PC-3 (cell line): ENCODE data around the gene HOXA2. TPM values are rescaled to one million over a fixed set of nuclear protein-coding genes. Genes with fewer than 3 reads are reported as not detected.

ENCODE experiments used
- ATAC-seq: fragments of 200-7000 bp; cut with Tn5 transposase; 2 replicates; pipeline ENCODE4 v1.9.1; 2020; ENCODE audit warnings: mild to moderate bottlenecking, moderate library complexity
- BruUV-seq: library from RNA; stranded (reverse); fragments of 400-500 nt; replicated peaks from 2 replicates; lab custom pipeline; 2021; lab: Mats Ljungman, UMichigan
- CTCF ChIA-PET: fragments of 300-600 bp; sonication (Branson Sonifier 250); formaldehyde crosslinking; loops from one replicate; lab custom pipeline; 2022; ENCODE audit warnings: antibody characterized with exemption; lab: Charles Lee
- POLR2A ChIA-PET: fragments of 300-600 bp; sonication (Branson Sonifier 250); formaldehyde crosslinking; loops from one replicate; lab custom pipeline; 2022; ENCODE audit warnings: antibody characterized with exemption; ENCODE audit not compliant: unreplicated experiment; lab: Charles Lee
- DNase-seq: peaks from one replicate; pipeline ENCODE4 v3.0.0-alpha.2; 2015
- H2AFZ ChIP-seq: fragments of 300-600 bp; sonication (generic); 2 replicates; pipeline ENCODE4 v1.6.0; 2016; ENCODE audit warnings: antibody characterized with exemption, low read length
- H3F3A ChIP-seq: fragments of 300-600 bp; sonication (generic); one replicate; pipeline ENCODE4 v1.6.0; 2017; ENCODE audit warnings: antibody characterized with exemption, low read length, control low read depth, mild to moderate bottlenecking; ENCODE audit not compliant: unreplicated experiment
- H3K27ac ChIP-seq: fragments of 300-600 bp; sonication (generic); 2 replicates; pipeline ENCODE4 v1.5.1; 2016; ENCODE audit warnings: mild to moderate bottlenecking, low read length
- H3K27me3 ChIP-seq: fragments of 300-600 bp; sonication (generic); 2 replicates; pipeline ENCODE4 v1.6.1; 2016; ENCODE audit warnings: low read length, mixed read lengths
- H3K36me3 ChIP-seq: fragments of 300-600 bp; sonication (generic); 2 replicates; pipeline ENCODE4 v1.6.1; 2016; ENCODE audit warnings: low read depth, mixed run types, low read length, mixed read lengths
- H3K4me1 ChIP-seq: fragments of 300-600 bp; sonication (generic); 2 replicates; pipeline ENCODE4 v1.5.1; 2016; ENCODE audit warnings: low read length; ENCODE audit not compliant: insufficient read depth
- H3K4me2 ChIP-seq: fragments of 300-600 bp; sonication (generic); 2 replicates; pipeline ENCODE4 v1.6.0; 2016; ENCODE audit warnings: low read length
- H3K4me3 ChIP-seq: fragments of 300-600 bp; sonication (generic); 2 replicates; pipeline ENCODE4 v1.5.1; 2016; ENCODE audit warnings: mild to moderate bottlenecking, low read length, mixed read lengths
- H3K79me2 ChIP-seq: fragments of 300-600 bp; sonication (generic); 2 replicates; pipeline ENCODE4 v1.6.1; 2017; ENCODE audit warnings: low read length, mixed read lengths
- H3K9ac ChIP-seq: fragments of 300-600 bp; sonication (generic); 2 replicates; pipeline ENCODE4 v1.6.0; 2016; ENCODE audit warnings: mild to moderate bottlenecking, low read length
- H3K9me2 ChIP-seq: fragments of 300-600 bp; sonication (generic); replicated peaks from 2 replicates; pipeline ENCODE4 v1.6.1; 2016; ENCODE audit warnings: mixed run types, low read length, mixed read lengths
- H3K9me3 ChIP-seq: fragments of 300-600 bp; sonication (generic); 2 replicates; pipeline ENCODE4 v1.6.1; 2016; ENCODE audit warnings: low read length, mixed read lengths
- H4K20me1 ChIP-seq: fragments of 300-600 bp; sonication (generic); 2 replicates; pipeline ENCODE4 v1.6.1; 2016; ENCODE audit warnings: low read length, mixed read lengths
- CTCF ChIP-seq: fragments of 300-600 bp; sonication (generic); conservative IDR thresholded peaks from 2 replicates; pipeline ENCODE4 v1.5.1; 2017; ENCODE audit warnings: antibody characterized with exemption, low read depth, mild to moderate bottlenecking, low read length
- EZH2 ChIP-seq: fragments of 300-600 bp; sonication (generic); IDR thresholded peaks from one replicate; pipeline ENCODE4 v1.6.1; 2017; ENCODE audit warnings: antibody characterized with exemption, mild to moderate bottlenecking, low read length; ENCODE audit not compliant: unreplicated experiment
- EZH2phosphoT487 ChIP-seq: fragments of 300-600 bp; sonication (generic); IDR thresholded peaks from 2 replicates; pipeline ENCODE4 v1.6.1; 2018; ENCODE audit warnings: mild to moderate bottlenecking, antibody characterized with exemption, low read length, borderline replicate concordance
- intact Hi-C: fragments of 100-400 bp; cut with micrococcal nuclease; formaldehyde crosslinking; loops from 2 replicates; pipeline ENCODE4 v1.9.0; 2023
- total RNA-seq: library from RNA; depleted of rRNA; stranded (reverse); fragments of >200 nt; gene quantifications from 2 replicates; pipeline ENCODE4 v1.2.3, GENCODE V29; 2014

HOXA2 gene
- total RNA-seq, 1 experiment from 2014 or later, result 0.07 TPM

GRCh38 chr7:27095897-27096767 is 6.4 kb downstream of the HOXA2 start, which contains the start of gene HOXA1:
HOXA1 (minus strand) TSS chr7:27096000; CDS start chr7:27095912, 88 bp downstream.
- Histone ChIP-seq H3K9ac (peak within 1 kb of the TSS; percentile 79), H3K36me3 (peaks cover 14% of the 10 kb centered on the region; the same call in 1 of the 2 replicates), H3F3A (no peaks in the 10 kb centered on the region), H3K4me1 (peaks cover 35% of the 10 kb centered on the region), H3K9me3 (no peaks in the 10 kb centered on the region), H3K79me2 (peaks cover 52% of the 10 kb centered on the region), H2AFZ (peak within 1 kb of the TSS; percentile 70), H3K27me3 (no peaks in the 10 kb centered on the region), H4K20me1 (no peaks in the 10 kb centered on the region), H3K9me2 (no peaks in the 10 kb centered on the region), H3K4me3 (peak within 1 kb of the TSS; percentile 84), H3K4me2 (peak within 1 kb of the TSS; percentile 94), H3K27ac (peak within 1 kb of the TSS; percentile 88)
- no TSS peak for BruUV-seq
- DNase-seq (peak; percentile 94), ATAC-seq (peak; percentile 65)
- ChIA-PET POLR2A (interaction anchor here (0.5 to 1.3 kb wide), 8 partner anchors 14 to 421 kb away, joined by 3 to 11 read pairs (median 6); no protein-coding TSS in a partner anchor), CTCF (interaction anchor here (0.7 kb wide), 1 partner anchor 53 kb away, joined by 3 read pairs; no protein-coding TSS in a partner anchor)
- intact Hi-C loops, result loop anchor here (2.0 kb wide), 1 partner anchor 49 kb away; no protein-coding TSS in a partner anchor
- TF ChIP-seq EZH2 (no peak), EZH2phosphoT487 (no peak), CTCF (no peak)

GRCh38 chr7:27095050-27095896 is 7.2 kb downstream of the HOXA2 start:
- H3K27ac ChIP-seq, result no peak overlapping the region
- ATAC-seq, result no peak
- H3K27me3 ChIP-seq, result no peaks in the 10 kb centered on the region
- TF ChIP-seq EZH2 (no peak), CTCF (no peak), EZH2phosphoT487 (no peak)
- H3K79me2 ChIP-seq, result peaks cover 52% of the 10 kb centered on the region
- TSS peak; percentile 47 for BruUV-seq
- no peaks in the 10 kb centered on the region for H4K20me1 ChIP-seq
- no peak for DNase-seq
- no peaks in the 10 kb centered on the region for H3F3A ChIP-seq
- no peaks in the 10 kb centered on the region for H3K9me2 ChIP-seq
- peak overlapping the region; percentile 84 for H3K4me3 ChIP-seq
- H2AFZ ChIP-seq, result peak overlapping the region; percentile 70
- H3K36me3 ChIP-seq, result peaks cover 10% of the 10 kb centered on the region; the same call in 1 of the 2 replicates
- ChIA-PET POLR2A (no interaction called here), CTCF (no interaction called here)
- no peak overlapping the region for H3K9ac ChIP-seq
- intact Hi-C loops, result no loop called here
- peak overlapping the region; percentile 87 for H3K4me2 ChIP-seq
- H3K4me1 ChIP-seq, result peaks cover 35% of the 10 kb centered on the region
- H3K9me3 ChIP-seq, result no peaks in the 10 kb centered on the region
